HL-60 (cell line): ENCODE results near the gene HSD17B4.
"Not testable (repeated sequence)": the region's sequence is repeated elsewhere in the genome, so short reads cannot be mapped to it uniquely, and the experiment has no call there.

ENCODE experiments used
- GABPA ChIP-seq: IDR thresholded peaks from 2 replicates; pipeline ENCODE4 v1.6.1; 2012; ENCODE audit warnings: low read depth
- POLR2AphosphoS5 ChIP-seq: IDR thresholded peaks from 2 replicates; pipeline ENCODE4 v1.6.1; 2012; ENCODE audit warnings: low read depth
- SPI1 ChIP-seq: IDR thresholded peaks from 2 replicates; pipeline ENCODE4 v1.6.1; 2012; ENCODE audit warnings: low read depth, mild to moderate bottlenecking, borderline replicate concordance
- TF ChIP-seq, protein P1 (sequence below): IDR thresholded peaks from one replicate; pipeline ENCODE4 v1.5.1; 2011; ENCODE audit warnings: low read length, control low read depth, inconsistent platforms; ENCODE audit not compliant: insufficient read depth
- TF ChIP-seq, protein P2 (sequence below): IDR thresholded peaks from 2 replicates; pipeline ENCODE4 v1.6.1; 2012; ENCODE audit warnings: low read depth; ENCODE audit not compliant: insufficient replicate concordance

DNA sequence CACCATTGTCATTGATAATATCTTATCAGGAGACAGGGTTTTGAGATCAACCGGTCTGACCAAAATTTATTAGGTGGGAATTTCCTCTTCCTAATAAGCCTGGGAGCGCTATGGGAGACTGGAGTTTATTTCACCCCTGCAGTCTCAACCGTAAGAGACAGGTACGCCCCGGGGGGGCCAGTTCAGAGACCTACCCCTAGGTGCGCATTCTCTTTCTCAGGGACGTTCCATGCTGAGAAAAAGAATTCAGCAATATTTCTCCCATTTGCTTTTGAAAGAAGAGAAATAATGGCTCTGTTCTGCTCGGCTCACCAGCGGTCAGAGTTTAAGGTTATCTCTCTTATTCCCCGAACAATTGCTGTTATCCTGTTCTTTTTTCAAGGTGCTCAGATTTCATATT is 28.3 kb downstream of the HSD17B4 start:
- TF ChIP-seq, protein P1, sequence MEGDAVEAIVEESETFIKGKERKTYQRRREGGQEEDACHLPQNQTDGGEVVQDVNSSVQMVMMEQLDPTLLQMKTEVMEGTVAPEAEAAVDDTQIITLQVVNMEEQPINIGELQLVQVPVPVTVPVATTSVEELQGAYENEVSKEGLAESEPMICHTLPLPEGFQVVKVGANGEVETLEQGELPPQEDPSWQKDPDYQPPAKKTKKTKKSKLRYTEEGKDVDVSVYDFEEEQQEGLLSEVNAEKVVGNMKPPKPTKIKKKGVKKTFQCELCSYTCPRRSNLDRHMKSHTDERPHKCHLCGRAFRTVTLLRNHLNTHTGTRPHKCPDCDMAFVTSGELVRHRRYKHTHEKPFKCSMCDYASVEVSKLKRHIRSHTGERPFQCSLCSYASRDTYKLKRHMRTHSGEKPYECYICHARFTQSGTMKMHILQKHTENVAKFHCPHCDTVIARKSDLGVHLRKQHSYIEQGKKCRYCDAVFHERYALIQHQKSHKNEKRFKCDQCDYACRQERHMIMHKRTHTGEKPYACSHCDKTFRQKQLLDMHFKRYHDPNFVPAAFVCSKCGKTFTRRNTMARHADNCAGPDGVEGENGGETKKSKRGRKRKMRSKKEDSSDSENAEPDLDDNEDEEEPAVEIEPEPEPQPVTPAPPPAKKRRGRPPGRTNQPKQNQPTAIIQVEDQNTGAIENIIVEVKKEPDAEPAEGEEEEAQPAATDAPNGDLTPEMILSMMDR, result not testable (repeated sequence)
- TF ChIP-seq, protein P2, sequence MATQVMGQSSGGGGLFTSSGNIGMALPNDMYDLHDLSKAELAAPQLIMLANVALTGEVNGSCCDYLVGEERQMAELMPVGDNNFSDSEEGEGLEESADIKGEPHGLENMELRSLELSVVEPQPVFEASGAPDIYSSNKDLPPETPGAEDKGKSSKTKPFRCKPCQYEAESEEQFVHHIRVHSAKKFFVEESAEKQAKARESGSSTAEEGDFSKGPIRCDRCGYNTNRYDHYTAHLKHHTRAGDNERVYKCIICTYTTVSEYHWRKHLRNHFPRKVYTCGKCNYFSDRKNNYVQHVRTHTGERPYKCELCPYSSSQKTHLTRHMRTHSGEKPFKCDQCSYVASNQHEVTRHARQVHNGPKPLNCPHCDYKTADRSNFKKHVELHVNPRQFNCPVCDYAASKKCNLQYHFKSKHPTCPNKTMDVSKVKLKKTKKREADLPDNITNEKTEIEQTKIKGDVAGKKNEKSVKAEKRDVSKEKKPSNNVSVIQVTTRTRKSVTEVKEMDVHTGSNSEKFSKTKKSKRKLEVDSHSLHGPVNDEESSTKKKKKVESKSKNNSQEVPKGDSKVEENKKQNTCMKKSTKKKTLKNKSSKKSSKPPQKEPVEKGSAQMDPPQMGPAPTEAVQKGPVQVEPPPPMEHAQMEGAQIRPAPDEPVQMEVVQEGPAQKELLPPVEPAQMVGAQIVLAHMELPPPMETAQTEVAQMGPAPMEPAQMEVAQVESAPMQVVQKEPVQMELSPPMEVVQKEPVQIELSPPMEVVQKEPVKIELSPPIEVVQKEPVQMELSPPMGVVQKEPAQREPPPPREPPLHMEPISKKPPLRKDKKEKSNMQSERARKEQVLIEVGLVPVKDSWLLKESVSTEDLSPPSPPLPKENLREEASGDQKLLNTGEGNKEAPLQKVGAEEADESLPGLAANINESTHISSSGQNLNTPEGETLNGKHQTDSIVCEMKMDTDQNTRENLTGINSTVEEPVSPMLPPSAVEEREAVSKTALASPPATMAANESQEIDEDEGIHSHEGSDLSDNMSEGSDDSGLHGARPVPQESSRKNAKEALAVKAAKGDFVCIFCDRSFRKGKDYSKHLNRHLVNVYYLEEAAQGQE, result not testable (repeated sequence)
- TF ChIP-seq POLR2AphosphoS5, GABPA, SPI1: not testable (repeated sequence)
